IMR-90 (cell line): ENCODE measurements around the gene TNFAIP8. TPM values are rescaled to one million over a fixed set of nuclear protein-coding genes. Genes with fewer than 3 reads are reported as not detected.

ENCODE experiments used
- ATAC-seq: fragments of 200-7000 bp; cut with Tn5 transposase; 2 replicates; pipeline ENCODE4 v1.9.1; 2020; ENCODE audit warnings: low read depth, mild to moderate bottlenecking, moderate library complexity
- BruUV-seq: library from RNA; stranded (reverse); fragments of 400-500 nt; replicated peaks from 2 replicates; lab custom pipeline; 2021; lab: Mats Ljungman, UMichigan
- CTCF ChIA-PET: fragments of 300-600 bp; formaldehyde crosslinking; extraction: SDS; loops from one replicate; lab custom pipeline; 2021; ENCODE audit warnings: antibody characterized with exemption; lab: Yijun Ruan, JAX
- POLR2A ChIA-PET: fragments of 300-600 bp; sonication (Branson Sonifier 250); formaldehyde crosslinking; loops from one replicate; lab custom pipeline; 2022; ENCODE audit warnings: antibody characterized with exemption; ENCODE audit not compliant: unreplicated experiment; lab: Charles Lee
- DNase-seq: peaks from one replicate; pipeline ENCODE4 v3.0.0; 2013
- H2AFZ ChIP-seq: replicated peaks from 2 replicates; pipeline ENCODE3; 2013; ENCODE audit warnings: low read length, mild to moderate bottlenecking; ENCODE audit not compliant: poor library complexity
- H2AK5ac ChIP-seq: 2 replicates; pipeline ENCODE4 v1.6.1; 2013; ENCODE audit warnings: low read depth, low read length, inconsistent platforms
- H2AK9ac ChIP-seq: replicated peaks from 2 replicates; pipeline ENCODE3; 2013; ENCODE audit warnings: mild to moderate bottlenecking, low read depth, low read length, moderate library complexity; ENCODE audit not compliant: poor library complexity
- H2BK120ac ChIP-seq: 2 replicates; pipeline ENCODE4 v1.6.1; 2013; ENCODE audit warnings: low read depth, low read length, inconsistent platforms
- H2BK15ac ChIP-seq: 3 replicates; pipeline ENCODE4 v1.6.1; 2013; ENCODE audit warnings: low read depth, low read length, inconsistent platforms
- H2BK20ac ChIP-seq: 2 replicates; pipeline ENCODE4 v1.6.1; 2013; ENCODE audit warnings: low read depth, mild to moderate bottlenecking, inconsistent platforms, low read length, moderate library complexity
- H2BK5ac ChIP-seq: 2 replicates; pipeline ENCODE4 v1.6.1; 2013; ENCODE audit warnings: mild to moderate bottlenecking, low read depth, low read length, inconsistent platforms; ENCODE audit not compliant: poor library complexity, severe bottlenecking
- H3K14ac ChIP-seq: replicated peaks from 2 replicates; pipeline ENCODE4 v1.6.1; 2013; ENCODE audit warnings: low read depth, low read length, inconsistent platforms
- H3K18ac ChIP-seq: 2 replicates; pipeline ENCODE4 v1.6.1; 2013; ENCODE audit warnings: low read depth, low read length, control low read depth
- H3K23ac ChIP-seq: 2 replicates; pipeline ENCODE4 v1.6.1; 2013; ENCODE audit warnings: low read depth, low read length, inconsistent platforms
- H3K27ac ChIP-seq: 2 replicates; pipeline ENCODE4 v1.5.1; 2013; ENCODE audit warnings: mild to moderate bottlenecking, control low read depth, low read length; ENCODE audit not compliant: insufficient read depth
- H3K27me3 ChIP-seq: 2 replicates; pipeline ENCODE4 v1.6.1; 2013; ENCODE audit warnings: low read length; ENCODE audit not compliant: control insufficient read depth, insufficient read depth
- H3K36me3 ChIP-seq: 2 replicates; pipeline ENCODE4 v1.6.1; 2013; ENCODE audit warnings: low read length, mixed read lengths; ENCODE audit not compliant: control insufficient read depth, insufficient read depth
- H3K4ac ChIP-seq: 2 replicates; pipeline ENCODE4 v1.6.1; 2013; ENCODE audit warnings: low read depth, low read length, inconsistent platforms
- H3K4me1 ChIP-seq: 2 replicates; pipeline ENCODE4 v1.6.1; 2013; ENCODE audit warnings: low read length, mixed read lengths; ENCODE audit not compliant: control insufficient read depth, insufficient read depth
- H3K4me2 ChIP-seq: 2 replicates; pipeline ENCODE4 v1.6.1; 2013; ENCODE audit warnings: low read depth, mild to moderate bottlenecking, control low read depth, low read length, moderate library complexity
- H3K4me3 ChIP-seq: 2 replicates; pipeline ENCODE4 v1.5.1; 2013; ENCODE audit warnings: low read depth, mild to moderate bottlenecking, control low read depth, low read length, moderate library complexity; ENCODE audit not compliant: insufficient read depth
- H3K56ac ChIP-seq: 2 replicates; pipeline ENCODE4 v1.6.1; 2013; ENCODE audit warnings: low read length, inconsistent platforms; ENCODE audit not compliant: insufficient read depth; ENCODE audit errors: extremely low read depth
- H3K79me1 ChIP-seq, 2 experiments: 2 replicates each; pipeline ENCODE4 v1.6.1; 2013; ENCODE audit warnings: low read length in 2 of 2, inconsistent platforms in 1 of 2, low read depth in 1 of 2
- H3K9ac ChIP-seq: 2 replicates; pipeline ENCODE4 v1.6.1; 2013; ENCODE audit warnings: low read depth, low read length, control low read depth
- H3K9me1 ChIP-seq: 2 replicates; pipeline ENCODE4 v1.6.1; 2013; ENCODE audit warnings: low read length, inconsistent platforms; ENCODE audit not compliant: insufficient read depth
- H3K9me3 ChIP-seq: 2 replicates; pipeline ENCODE4 v1.6.1; 2013; ENCODE audit warnings: low read length; ENCODE audit not compliant: control insufficient read depth, insufficient read depth
- H4K20me1 ChIP-seq: 2 replicates; pipeline ENCODE4 v1.6.1; 2013; ENCODE audit warnings: low read length, inconsistent platforms; ENCODE audit not compliant: insufficient read depth
- H4K5ac ChIP-seq: 2 replicates; pipeline ENCODE4 v1.6.1; 2013; ENCODE audit warnings: mild to moderate bottlenecking, low read depth, low read length, control low read depth
- H4K8ac ChIP-seq, 2 experiments: 2 replicates each; pipeline ENCODE4 v1.6.1; 2013; ENCODE audit warnings: low read depth in 2 of 2, low read length in 2 of 2, control low read depth in 1 of 2, inconsistent platforms in 1 of 2
- H4K91ac ChIP-seq: 2 replicates; pipeline ENCODE4 v1.6.1; 2013; ENCODE audit warnings: low read depth, low read length, inconsistent platforms; ENCODE audit not compliant: insufficient read depth
- BHLHE40 ChIP-seq: fragments of 150-350 bp; IDR thresholded peaks from 2 replicates; pipeline ENCODE4 v1.6.1; 2016; ENCODE audit warnings: mild to moderate bottlenecking, low read depth, low read length
- SMC3 ChIP-seq: fragments of 150-350 bp; IDR thresholded peaks from 2 replicates; pipeline ENCODE4 v1.6.1; 2016; ENCODE audit warnings: low read depth, mild to moderate bottlenecking, antibody characterized with exemption, low read length, moderate library complexity
- WGBS, 2 experiments: methylation state at CpG; one replicate each; pipeline versions ENCODE4 v1.1.5 to v1.1.7; 2013; ENCODE audit warnings: missing lambda C conversion rate in 2 of 2; ENCODE audit not compliant: insufficient read length in 1 of 2; ENCODE audit errors: extremely low coverage in 2 of 2; 5-methylcytosine and 5-hydroxymethylcytosine counted together
- dilution Hi-C: fragments of 300-500 bp; cut with HindIII; formaldehyde crosslinking; loops from one replicate; pipeline ENCODE4 v1.14.3; 2018; ENCODE audit warnings: low sequenced_read_pairs; ENCODE audit not compliant: unreplicated experiment
- in situ Hi-C: fragments of 300-500 bp; cut with MboI; formaldehyde crosslinking; loops from 3 replicates; pipeline ENCODE4 v1.14.3; 2019; ENCODE audit warnings: low sequenced_read_pairs, inconsistent platforms, mixed read lengths
- intact Hi-C: fragments of 100-400 bp; cut with micrococcal nuclease; formaldehyde crosslinking; loops from 2 replicates; pipeline ENCODE4 v1.10.0; 2022
- polyA plus RNA-seq, 3 experiments: library from polyadenylated mRNA; depleted of rRNA; stranded (reverse); fragments of >200 nt; gene quantifications; 2 replicates each; pipeline ENCODE4 v1.2.3, GENCODE V29; 2012; ENCODE audit warnings: low replicate concordance in 1 of 3
- total RNA-seq: library from RNA; depleted of rRNA; stranded (reverse); fragments of >200 nt; gene quantifications from 2 replicates; pipeline ENCODE4 v1.2.3, GENCODE V29; 2012

TNFAIP8 gene
- total and polyA plus RNA-seq, 2 of the 4 experiments (the other 2 are of a cell fraction) = 20.3 to 29.9 TPM

DNA sequence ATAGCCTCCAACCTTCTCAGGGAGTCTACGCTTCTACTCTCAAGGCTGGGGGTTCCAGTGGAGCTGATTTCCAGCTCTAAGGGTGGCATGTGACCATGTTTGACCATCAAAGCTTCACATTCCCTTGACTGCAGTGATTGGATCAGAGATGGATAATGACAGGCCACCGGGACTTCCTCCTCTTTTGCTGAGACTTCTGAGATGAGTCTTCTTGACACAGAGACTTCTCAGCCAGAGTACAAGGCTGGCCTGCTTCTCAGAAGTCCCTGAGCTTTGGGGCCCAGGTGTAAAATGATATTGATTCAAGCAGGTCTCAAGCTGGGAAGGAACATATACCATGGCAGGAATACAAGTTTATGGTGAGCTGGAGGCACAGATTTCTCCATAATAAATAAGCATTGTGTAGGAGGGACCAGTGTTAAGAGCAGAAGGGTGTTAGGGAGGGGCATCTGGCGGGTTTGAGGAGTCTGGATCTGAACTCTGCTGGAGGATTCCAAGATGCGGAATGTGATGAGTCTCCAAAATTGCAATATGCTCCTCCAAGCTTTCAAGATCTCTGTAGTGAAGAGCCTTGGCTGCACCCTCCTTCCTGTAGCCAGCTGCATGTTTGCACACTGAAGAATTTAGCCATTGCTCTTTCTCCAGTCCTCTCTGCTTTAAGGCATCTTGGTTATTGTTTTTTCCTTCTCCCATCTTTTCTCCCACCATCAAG lies 54.8 kb downstream of the TNFAIP8 start:
- no peak overlapping the region for H3K4me3 ChIP-seq
- H3K79me1 ChIP-seq = no peaks in the 10 kb centered on the region
- H4K91ac ChIP-seq = no peak overlapping the region
- H4K5ac ChIP-seq = no peak overlapping the region
- H2AK9ac ChIP-seq = no peak overlapping the region
- H3K4me2 ChIP-seq = no peak overlapping the region
- no peak overlapping the region for H2AK5ac ChIP-seq
- peaks cover 7% of the 10 kb centered on the region for H3K27me3 ChIP-seq
- H3K18ac ChIP-seq = no peak overlapping the region; the same call in 1 of the 2 replicates
- peaks cover 2% of the 10 kb centered on the region for H3K4me1 ChIP-seq
- H3K9me1 ChIP-seq = peaks cover 3% of the 10 kb centered on the region; the same call in 1 of the 2 replicates
- no peak overlapping the region for H2BK120ac ChIP-seq
- no peak overlapping the region for H2AFZ ChIP-seq
- no peak for DNase-seq
- intact Hi-C loops = no loop called here
- H4K8ac ChIP-seq = no peak overlapping the region
- no peak for TF ChIP-seq SMC3
- TF ChIP-seq BHLHE40 = no peak
- no peak overlapping the region for H3K56ac ChIP-seq
- H3K9ac ChIP-seq = no peak overlapping the region
- H3K4ac ChIP-seq = 0 out of 2 replicates have a peak overlapping the region, but pooled peaks have one; percentile 2
- no TSS peak for BruUV-seq
- no peak overlapping the region for H3K14ac ChIP-seq
- no peak overlapping the region for H3K27ac ChIP-seq
- ATAC-seq = no peak; the same call in 1 of the 2 replicates
- no peaks in the 10 kb centered on the region for H3K36me3 ChIP-seq
- H2BK20ac ChIP-seq = peak overlapping the region; percentile 27
- 80% methylated on average over 1 of the region's 4 CpGs; no CpG with 5 or more reads in 1 of the 2 experiments for WGBS, 2 experiments
- H2BK5ac ChIP-seq = no peak overlapping the region
- dilution Hi-C loops = no loop called here
- no peak overlapping the region for H3K23ac ChIP-seq
- H3K9me3 ChIP-seq = no peaks in the 10 kb centered on the region
- in situ Hi-C loops = loop anchor here (5.0 to 10.0 kb wide), 2 partner anchors 386 to 423 kb away; partner anchors contain the start of gene DTWD2
- POLR2A ChIA-PET = interaction anchor here (1.0 kb wide), 1 partner anchor 37 kb away, joined by 3 read pairs; no protein-coding TSS in a partner anchor
- no peaks in the 10 kb centered on the region for H4K20me1 ChIP-seq
- CTCF ChIA-PET = interaction anchor here (0.9 to 3.2 kb wide), 7 partner anchors 10 to 422 kb away, joined by 3 to 31 read pairs (median 4); partner anchors contain the start of gene DTWD2
- no peak overlapping the region for H2BK15ac ChIP-seq
